Measurements from ENCODE around the gene UBC.
"Not testable (repeated sequence)": the region's sequence is repeated elsewhere in the genome, so short reads cannot be mapped to it uniquely, and the experiment has no call there.

UBC gene

GRCh38 chr12:124940143-124940392 is 25.6 kb upstream of the UBC start:
- no peak for TF ChIP-seq Cebpa-rat (IDR thresholded peaks at IDR 0.05)
- Histone ChIP-seq H3K9me3 (replicated peaks in 1 of 11) (no peaks in the 10 kb centered on the region), H3K4me2 (peak overlapping the region; percentile 72 to 97 (median 86))

GRCh38 chr12:124939421-124940142 is 25.1 kb upstream of the UBC start:
- no peak for TF ChIP-seq Cebpa-rat (IDR thresholded peaks at IDR 0.05)

More at GRCh38 chr12:124940143-124940392, 25.6 kb upstream of the UBC start:
- Histone ChIP-seq H3K27ac (peak overlapping the region in 10 of 11 experiments; percentile 31 to 90 (median 83); a peak in 19 of 22 replicates), H3K4me1 (peaks cover 41 to 64% (median 51%) of the 10 kb centered on the region in 10 experiments), H3K9ac (peak overlapping the region; percentile 69 to 85 (median 76); a peak in 21 of 22 replicates), H3K36me3 (peaks cover 5 to 33% (median 20%) of the 10 kb centered on the region in 11 experiments; a peak in 19 of 22 replicates), H4K20me1 (peaks cover 0 to 10% (median 0%) of the 10 kb centered on the region in 11 experiments; a peak in 3 of 22 replicates), H3K27me3 (no peaks in the 10 kb centered on the region), H3K4me3 (peak overlapping the region; percentile 48 to 69 (median 58))

GRCh38 chr12:124939079-124939420 is 24.6 kb upstream of the UBC start:
- peaks cover 41 to 64% (median 51%) of the 10 kb centered on the region in 10 experiments for H3K4me1 ChIP-seq
- H3K27me3 ChIP-seq, result no peaks in the 10 kb centered on the region
- peaks cover 5 to 23% (median 13%) of the 10 kb centered on the region in 11 experiments; a peak in 17 of 22 replicates for H3K36me3 ChIP-seq
- peak overlapping the region; percentile 69 to 85 (median 76) for H3K9ac ChIP-seq
- H3K4me2 ChIP-seq, result peak overlapping the region; percentile 72 to 97 (median 86)
- H3K4me3 ChIP-seq, result peak overlapping the region; percentile 48 to 69 (median 58)
- H3K9me3 ChIP-seq (replicated peaks in 1 of 11), result no peaks in the 10 kb centered on the region
- peak overlapping the region; percentile 55 to 90 (median 83) for H3K27ac ChIP-seq
- H4K20me1 ChIP-seq, result peaks cover 0 to 10% (median 0%) of the 10 kb centered on the region in 11 experiments; a peak in 3 of 22 replicates
- TF ChIP-seq Cebpa-rat (IDR thresholded peaks at IDR 0.05), result no peak

More at GRCh38 chr12:124939421-124940142, 25.1 kb upstream of the UBC start:
- Histone ChIP-seq H3K4me2 (peak overlapping the region; percentile 72 to 97 (median 86)), H3K27me3 (no peaks in the 10 kb centered on the region), H3K27ac (peak overlapping the region; percentile 55 to 90 (median 83)), H3K4me3 (peak overlapping the region; percentile 48 to 69 (median 58)), H4K20me1 (peaks cover 0 to 10% (median 0%) of the 10 kb centered on the region in 11 experiments; a peak in 3 of 22 replicates), H3K36me3 (peaks cover 5 to 28% (median 16%) of the 10 kb centered on the region in 11 experiments; a peak in 19 of 22 replicates), H3K9me3 (replicated peaks in 1 of 11) (no peaks in the 10 kb centered on the region), H3K4me1 (peaks cover 41 to 64% (median 51%) of the 10 kb centered on the region in 10 experiments), H3K9ac (peak overlapping the region; percentile 69 to 85 (median 76))

GRCh38 chr12:124938587-124938986 is 24.1 kb upstream of the UBC start:
- Histone ChIP-seq H3K4me2 (peak overlapping the region; percentile 72 to 97 (median 86)), H4K20me1 (peaks cover 0 to 10% (median 0%) of the 10 kb centered on the region in 11 experiments; a peak in 3 of 22 replicates), H3K36me3 (peaks cover 5 to 18% (median 8%) of the 10 kb centered on the region in 11 experiments; a peak in 15 of 22 replicates), H3K4me1 (peaks cover 41 to 64% (median 51%) of the 10 kb centered on the region in 10 experiments), H3K9ac (peak overlapping the region; percentile 69 to 85 (median 76)), H3K9me3 (replicated peaks in 1 of 11) (no peaks in the 10 kb centered on the region), H3K4me3 (peak overlapping the region; percentile 48 to 69 (median 58)), H3K27ac (peak overlapping the region; percentile 55 to 90 (median 83)), H3K27me3 (no peaks in the 10 kb centered on the region)
- TF ChIP-seq Cebpa-rat (IDR thresholded peaks at IDR 0.05), result no peak

GRCh38 chr12:124938108-124938507 is 23.7 kb upstream of the UBC start:
- Histone ChIP-seq H3K36me3 (peaks cover 2 to 13% (median 4%) of the 10 kb centered on the region in 11 experiments; a peak in 15 of 22 replicates), H3K27ac (peak overlapping the region; percentile 55 to 90 (median 83)), H3K4me2 (peak overlapping the region; percentile 72 to 97 (median 86)), H3K4me1 (peaks cover 41 to 64% (median 51%) of the 10 kb centered on the region in 10 experiments), H3K9me3 (replicated peaks in 1 of 11) (no peaks in the 10 kb centered on the region), H3K9ac (peak overlapping the region; percentile 69 to 85 (median 76); a peak in 21 of 22 replicates), H3K4me3 (peak overlapping the region; percentile 48 to 69 (median 58)), H4K20me1 (peaks cover 0 to 10% (median 0%) of the 10 kb centered on the region in 11 experiments; a peak in 3 of 22 replicates), H3K27me3 (no peaks in the 10 kb centered on the region)
- no peak for TF ChIP-seq Cebpa-rat (IDR thresholded peaks at IDR 0.05)

- not testable (repeated sequence) for H4K20me1 ChIP-seq; H3K27me3 ChIP-seq; H3K36me3 ChIP-seq; H3K27ac ChIP-seq; H3K9ac ChIP-seq; H3K4me2 ChIP-seq; H3K9me3 ChIP-seq (replicated peaks in 1 of 11); H3K4me3 ChIP-seq
- peaks cover 13 to 39% (median 22%) of the 10 kb centered on the region in 10 experiments for H3K4me1 ChIP-seq
Measured at GRCh38 chr12:124931528-124931927, 17.1 kb upstream of the UBC start.

- Histone ChIP-seq H3K4me2 (peak overlapping the region in 2 of 11 experiments; percentile 11 to 33; a peak in 2 of 22 replicates), H3K4me3 (no peak overlapping the region), H3K9ac (no peak overlapping the region), H3K4me1 (peaks cover 12 to 29% (median 13%) of the 10 kb centered on the region in 10 experiments), H3K36me3 (no peaks in the 10 kb centered on the region), H3K27me3 (no peaks in the 10 kb centered on the region), H3K27ac (no peak overlapping the region), H3K9me3 (replicated peaks in 1 of 11) (no peaks in the 10 kb centered on the region), H4K20me1 (no peaks in the 10 kb centered on the region)
- TF ChIP-seq Cebpa-rat (IDR thresholded peaks at IDR 0.05), result no peak
Measured at GRCh38 chr12:124930586-124930985, 16.1 kb upstream of the UBC start.

GRCh38 chr12:124929649-124930419 is 15.4 kb upstream of the UBC start:
- no peak overlapping the region for H3K4me3 ChIP-seq
- H3K36me3 ChIP-seq, result no peaks in the 10 kb centered on the region
- H3K9me3 ChIP-seq (replicated peaks in 1 of 11), result no peaks in the 10 kb centered on the region
- H3K27ac ChIP-seq, result no peak overlapping the region
- no peaks in the 10 kb centered on the region for H3K27me3 ChIP-seq
- peaks cover 12 to 26% (median 13%) of the 10 kb centered on the region in 10 experiments for H3K4me1 ChIP-seq
- TF ChIP-seq Cebpa-rat (IDR thresholded peaks at IDR 0.05), result no peak
- no peaks in the 10 kb centered on the region for H4K20me1 ChIP-seq
- no peak overlapping the region for H3K9ac ChIP-seq
- H3K4me2 ChIP-seq, result peak overlapping the region in 3 of 11 experiments; percentile 76 to 96 (median 82); a peak in 4 of 22 replicates
